ENCODE results near the gene ABI3BP.

ABI3BP gene

DNA sequence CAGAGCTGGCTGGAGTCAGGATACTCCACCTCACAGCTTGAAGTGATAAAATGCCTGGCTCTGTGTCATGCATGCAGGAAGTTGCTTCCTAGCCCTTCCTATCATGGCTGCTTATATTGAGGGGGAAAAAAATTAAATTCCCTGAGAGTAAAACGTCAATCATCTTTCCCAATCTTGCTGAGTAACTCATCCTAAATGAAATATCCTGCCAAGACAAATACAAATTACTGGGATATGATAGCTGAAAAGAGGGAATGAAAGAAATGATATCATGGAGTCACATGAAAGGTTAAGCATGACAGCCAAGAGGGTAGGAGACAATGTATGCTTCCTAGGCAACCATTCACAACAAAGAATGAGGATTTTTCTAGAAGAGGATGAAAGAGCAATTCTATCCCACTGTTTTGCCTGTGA is 110.6 kb downstream of the ABI3BP start:
- no peak for FAIRE-seq

DNA sequence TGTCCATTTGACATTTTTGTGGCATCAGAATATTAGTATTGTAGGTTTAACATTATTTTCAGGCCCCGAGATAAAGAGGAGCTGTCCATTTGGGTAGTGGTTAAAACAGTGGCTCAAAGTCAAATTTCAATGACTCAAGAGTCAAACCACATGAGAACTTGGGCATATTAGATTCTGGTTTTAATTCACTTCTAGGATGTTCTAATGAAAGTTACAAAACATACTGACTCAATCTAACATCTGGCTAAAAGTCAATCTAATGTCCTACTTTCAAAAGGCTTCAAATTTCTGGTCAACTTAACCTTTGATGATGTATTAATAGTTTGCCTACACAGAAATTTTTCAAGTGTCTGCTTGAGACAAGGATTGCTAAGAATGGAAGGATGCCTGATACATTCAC is 112.4 kb downstream of the ABI3BP start:
- FAIRE-seq: no peak

DNA sequence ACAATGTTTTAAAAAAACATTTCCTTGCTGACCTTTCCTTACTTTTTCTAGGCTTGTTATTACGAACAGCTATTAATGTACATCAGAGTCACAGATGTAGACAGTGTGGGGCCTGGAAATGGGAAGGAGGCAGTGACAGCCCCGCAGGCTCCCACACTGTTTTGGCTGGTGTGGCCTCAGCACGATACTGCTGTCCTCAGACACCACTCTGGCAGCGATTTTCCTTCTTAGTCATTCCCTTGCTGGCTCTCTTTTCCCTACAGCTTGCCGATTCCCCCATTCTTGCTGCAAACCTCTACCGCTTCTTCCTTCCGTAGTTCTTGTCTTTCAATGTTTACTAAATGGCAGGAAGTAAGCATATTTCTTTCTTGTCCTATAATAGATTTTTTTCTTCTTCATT is 113.1 kb downstream of the ABI3BP start:
- FAIRE-seq: no peak

GRCh38 chr3:100879195-100879810 is 113.9 kb downstream of the ABI3BP start:
- FAIRE-seq: no peak

DNA sequence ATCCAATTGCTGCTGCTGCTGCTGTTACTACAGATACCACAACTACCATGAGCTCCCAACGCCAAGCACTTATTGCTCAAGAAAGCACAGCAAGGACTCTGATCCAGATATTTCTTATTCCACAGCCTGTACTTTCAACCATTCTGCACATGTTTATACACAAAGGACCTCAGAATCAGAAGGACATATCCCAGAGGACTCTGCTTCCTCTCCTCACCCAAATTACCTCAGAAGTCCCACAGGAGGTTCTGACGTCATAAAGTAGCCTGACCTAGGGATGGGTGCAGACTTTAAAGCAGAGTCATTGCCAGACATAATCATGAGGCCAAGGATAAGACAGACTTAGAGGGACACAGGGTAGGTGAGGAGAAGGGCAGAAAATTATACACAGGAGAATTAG is 115.9 kb downstream of the ABI3BP start:
- no peak for FAIRE-seq

- no peak for FAIRE-seq
Measured at GRCh38 chr3:100875239-100875638, 118.0 kb downstream of the ABI3BP start.

- FAIRE-seq: no peak
Measured at GRCh38 chr3:100873611-100874010, 119.6 kb downstream of the ABI3BP start.

DNA sequence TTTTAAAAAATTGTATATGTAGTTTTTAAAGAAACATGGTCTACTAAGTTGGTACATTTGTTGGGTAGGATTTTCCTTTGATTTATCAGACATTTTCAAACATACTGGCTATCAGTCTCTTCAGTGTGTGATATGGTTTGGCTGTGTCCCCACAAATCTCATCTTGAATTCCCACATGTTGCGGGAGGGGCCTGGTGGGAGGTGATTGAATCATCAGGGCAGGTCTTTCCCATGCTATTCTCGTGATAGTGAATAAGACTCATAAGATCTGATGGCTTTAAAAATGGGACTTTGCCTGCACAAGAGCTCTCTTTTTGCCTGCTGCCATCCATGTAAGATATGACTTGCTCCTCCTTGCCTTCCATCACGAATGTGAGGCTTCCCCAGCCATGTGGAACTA is 121.9 kb downstream of the ABI3BP start:
- no peak for FAIRE-seq

DNA sequence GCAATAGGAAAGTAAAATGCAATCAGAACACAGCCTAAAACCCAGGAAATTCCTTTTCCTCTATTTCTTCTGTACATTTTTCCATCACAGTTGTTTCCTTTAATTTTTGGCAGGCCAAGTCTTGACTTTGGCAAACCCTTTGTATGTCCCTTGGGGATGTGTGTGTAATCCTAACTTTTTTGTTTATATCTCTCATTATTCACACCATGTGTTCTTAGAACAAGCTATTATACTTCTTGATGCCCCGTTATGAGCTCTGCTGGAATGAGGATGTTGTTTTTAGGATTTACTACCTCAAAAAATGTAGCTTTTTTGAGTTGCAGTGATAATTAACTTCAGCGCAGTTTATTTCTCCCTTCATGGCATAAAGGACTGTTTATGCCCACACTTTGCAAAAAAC is 123.4 kb downstream of the ABI3BP start:
- no peak for FAIRE-seq

GRCh38 chr3:100868894-100869293 is 124.3 kb downstream of the ABI3BP start:
- FAIRE-seq: no peak

DNA sequence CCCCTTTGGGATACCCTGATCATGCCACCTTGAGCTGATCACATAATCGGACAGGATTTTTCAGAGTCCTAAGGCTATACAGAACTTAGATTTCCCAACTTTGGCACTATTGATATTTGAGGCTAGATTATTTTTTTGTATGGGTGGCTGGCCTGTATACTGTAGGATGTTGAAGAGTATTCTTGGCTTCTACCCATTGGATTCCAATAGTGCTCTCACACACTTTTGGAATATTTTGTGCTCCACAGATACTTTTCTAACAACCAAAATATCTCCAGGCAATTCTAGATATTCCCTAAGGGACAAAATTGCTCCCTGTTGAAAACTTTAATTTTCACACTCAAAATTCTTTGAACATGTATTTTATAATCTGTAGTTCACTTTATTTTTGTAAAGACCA is 125.1 kb downstream of the ABI3BP start:
- FAIRE-seq: no peak

GRCh38 chr3:100865442-100865841 is 127.8 kb downstream of the ABI3BP start:
- FAIRE-seq: no peak

GRCh38 chr3:100864471-100865250 is 128.6 kb downstream of the ABI3BP start:
- FAIRE-seq: no peak

DNA sequence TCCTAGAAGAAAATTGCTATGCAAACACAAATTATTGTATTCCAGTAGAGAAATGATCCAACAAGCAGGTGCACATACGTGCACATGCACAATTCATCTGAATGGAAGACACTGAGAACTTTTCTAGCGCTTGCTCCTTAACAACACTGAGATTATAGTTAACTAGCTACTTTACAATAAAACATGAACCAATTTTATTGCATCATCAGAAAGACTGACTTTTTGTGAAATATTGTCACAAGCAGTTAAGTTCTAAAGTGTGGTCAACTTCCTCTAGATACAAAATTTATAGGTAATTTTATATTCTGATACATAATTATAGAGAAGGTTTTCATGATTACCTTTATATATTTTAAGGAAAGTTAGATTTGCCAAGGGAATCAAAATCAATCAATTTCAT is 135.4 kb downstream of the ABI3BP start:
- no peak for FAIRE-seq

GRCh38 chr3:100856821-100857220 is 136.4 kb downstream of the ABI3BP start:
- FAIRE-seq: no peak

DNA sequence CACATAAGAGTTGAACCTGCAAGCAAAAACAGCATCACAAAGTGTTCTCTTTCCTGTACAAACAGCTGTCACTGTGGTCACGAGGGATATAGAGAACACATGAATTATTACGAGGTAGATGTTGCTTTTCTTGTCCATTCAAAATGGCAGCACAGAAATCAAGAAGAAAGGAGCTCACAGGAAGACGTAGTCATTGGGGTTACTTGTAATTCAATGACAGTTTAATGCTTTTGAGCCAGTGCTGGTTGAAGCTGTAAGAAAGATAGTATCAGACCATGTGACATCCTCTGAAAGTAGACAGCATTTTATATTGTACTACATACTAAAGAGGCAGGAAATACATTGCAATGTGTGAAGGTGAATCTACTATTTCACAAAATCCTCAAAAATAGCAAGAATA is 140.4 kb downstream of the ABI3BP start:
- FAIRE-seq: no peak

- no peak for FAIRE-seq
Measured at GRCh38 chr3:100850701-100851100, 142.5 kb downstream of the ABI3BP start.

- FAIRE-seq: no peak
Measured at GRCh38 chr3:100850156-100850555, 143.1 kb downstream of the ABI3BP start.

GRCh38 chr3:100844063-100844936 is 148.9 kb downstream of the ABI3BP start:
- no peak for FAIRE-seq

DNA sequence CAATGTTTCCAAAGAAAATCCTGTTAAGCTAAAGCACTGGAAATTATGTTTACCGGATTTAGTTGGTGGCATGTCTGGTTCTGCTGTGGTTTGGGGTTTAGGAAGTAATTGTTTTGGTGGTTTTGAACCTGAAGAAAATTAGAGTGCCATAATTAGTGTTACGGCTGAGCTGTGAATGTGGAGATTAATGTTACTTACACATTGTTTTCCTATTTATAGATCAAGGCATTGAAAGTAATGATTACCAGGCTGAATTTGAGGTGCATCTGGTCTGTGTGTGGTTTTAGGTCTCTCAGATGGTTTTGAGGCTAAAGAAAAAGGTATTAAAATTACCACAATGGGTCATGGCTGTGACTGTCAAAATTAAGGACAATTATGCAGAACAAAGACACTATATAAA is 155.1 kb downstream of the ABI3BP start:
- FAIRE-seq: no peak

GRCh38 chr3:100836661-100837060 is 156.6 kb downstream of the ABI3BP start:
- FAIRE-seq: no peak

DNA sequence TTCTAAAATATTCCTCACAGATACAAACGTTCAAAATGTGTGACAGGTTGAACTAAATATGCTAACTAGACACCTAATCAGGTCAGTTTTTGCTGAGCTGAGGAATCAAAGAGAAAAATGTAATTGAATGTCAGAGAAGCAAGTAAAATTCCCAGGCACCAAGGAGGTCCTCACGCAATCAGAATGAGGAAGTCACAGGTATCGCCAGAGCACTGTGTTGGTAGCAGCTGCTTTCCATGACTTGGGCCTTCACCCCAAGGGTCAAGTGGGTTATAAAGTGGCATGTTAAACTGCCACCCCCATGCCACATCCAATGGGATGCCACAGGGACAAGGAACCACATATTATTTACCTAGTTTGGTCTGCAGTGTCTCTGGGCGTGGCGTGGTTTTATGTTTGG is 158.9 kb downstream of the ABI3BP start:
- FAIRE-seq: no peak

GRCh38 chr3:100833483-100833882 is 159.7 kb downstream of the ABI3BP start:
- FAIRE-seq: no peak

- FAIRE-seq: no peak
Measured at GRCh38 chr3:100831629-100832028, 161.6 kb downstream of the ABI3BP start.

All from G401.6 (cell line).